T follicular helper cell (primary cell): ENCODE measurements around the gene FLYWCH2.
"Not testable (repeated sequence)": the region's sequence is repeated elsewhere in the genome, so short reads cannot be mapped to it uniquely, and the experiment has no call there.

ENCODE experiments used
- DNase-seq: peaks from one replicate; pipeline ENCODE4 v3.0.0-alpha.2; 2020; ENCODE audit warnings: low read depth

FLYWCH2 gene

DNA sequence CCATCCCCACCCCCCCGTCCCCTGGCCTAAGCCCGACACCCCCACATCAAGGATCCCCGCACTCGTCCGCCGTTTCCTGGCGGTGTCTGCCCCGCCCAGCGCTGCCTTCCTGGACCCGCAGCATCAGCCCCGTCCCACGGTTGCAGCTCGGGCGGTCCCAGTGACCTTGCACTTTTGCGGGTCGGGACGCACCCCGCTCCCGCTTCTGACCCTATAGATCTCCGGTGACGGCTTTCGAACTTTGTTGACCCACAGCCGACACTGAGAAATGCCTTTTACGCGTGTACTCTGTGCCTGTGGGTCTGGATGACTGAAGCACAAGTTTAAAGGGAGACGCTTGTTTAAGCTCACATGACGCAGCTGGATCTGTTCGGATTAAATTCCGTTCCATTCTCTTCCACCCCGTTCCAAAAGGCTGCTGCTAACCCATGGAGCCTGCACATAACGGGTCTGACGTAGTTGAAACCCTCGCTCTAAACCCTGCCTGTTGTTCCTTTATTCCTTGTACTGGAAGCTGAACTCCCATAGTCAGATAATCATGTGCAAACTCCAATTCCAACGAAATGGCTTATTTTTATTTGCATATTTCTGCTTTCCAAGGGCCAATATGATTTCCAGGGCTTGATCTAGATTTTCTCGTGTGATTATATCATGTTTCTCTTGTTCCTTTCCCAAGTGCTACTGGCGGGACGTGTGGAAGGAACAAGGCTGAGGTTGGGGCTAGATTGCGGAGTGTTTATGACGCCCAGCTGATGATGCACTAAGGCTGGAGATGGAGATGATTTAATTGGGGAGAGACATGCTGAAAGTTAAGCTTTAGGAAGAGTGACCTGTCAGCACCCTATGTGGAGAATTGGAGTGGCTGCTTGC is 29.6 kb downstream of the FLYWCH2 start:
- DNase-seq, result no peak

DNA sequence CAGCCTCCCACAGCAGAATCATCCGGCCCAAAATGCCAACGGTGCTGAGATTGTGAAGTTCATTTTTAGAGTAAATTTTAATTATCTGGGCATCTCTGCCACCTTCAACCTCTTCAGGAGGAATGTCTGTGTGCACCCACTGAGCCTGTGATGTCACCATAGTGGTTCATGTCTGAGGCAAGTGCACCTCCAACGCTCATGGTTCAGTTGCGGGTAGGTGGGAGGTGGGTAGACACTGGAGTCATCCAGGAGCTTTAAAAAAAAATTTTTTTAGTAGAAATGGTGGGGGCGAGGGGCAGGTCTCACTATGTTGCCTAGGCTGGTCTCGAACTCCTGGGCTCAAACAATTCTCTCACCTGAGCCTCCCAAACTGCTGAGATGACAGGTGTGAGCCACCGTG is 30.6 kb downstream of the FLYWCH2 start:
- DNase-seq, result no peak

- DNase-seq, result no peak
Observed at GRCh38 chr16:2914233-2914632, 31.2 kb downstream of the FLYWCH2 start.

DNA sequence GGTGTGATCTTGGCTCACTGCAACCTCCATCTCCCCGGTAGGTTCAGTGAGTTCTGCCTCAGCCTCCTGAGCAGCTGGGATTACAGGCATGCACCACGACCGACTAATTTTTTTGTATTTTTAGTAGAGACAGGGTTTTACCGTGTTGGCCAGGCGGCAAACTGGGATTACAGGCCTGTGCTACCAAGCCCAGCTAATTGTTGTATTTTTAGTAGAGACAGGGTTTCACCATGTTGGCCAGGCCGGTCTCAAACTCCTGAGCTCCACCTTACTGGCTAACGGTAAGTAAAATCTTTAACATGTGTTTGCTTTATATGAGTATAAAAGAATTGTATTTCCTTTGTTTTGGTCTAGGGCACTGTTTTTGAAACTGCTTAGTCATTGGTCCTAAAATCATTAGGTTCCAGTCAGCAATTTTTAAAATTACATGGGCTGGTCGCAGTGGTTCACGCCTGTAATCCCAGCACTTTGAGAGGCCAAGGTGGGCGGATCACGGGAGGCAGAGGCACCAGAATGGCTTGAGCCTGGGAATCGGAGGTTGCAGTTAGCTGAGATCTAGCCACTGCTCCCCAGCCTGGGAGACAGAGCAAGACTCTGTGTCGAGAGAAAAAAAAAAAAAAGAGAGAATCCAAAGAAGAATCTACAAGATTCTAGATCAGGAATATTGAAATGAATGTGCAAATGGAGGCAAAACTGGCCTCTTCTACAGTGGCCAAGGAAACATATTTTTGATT is 32.3 kb downstream of the FLYWCH2 start:
- DNase-seq, result no peak

DNA sequence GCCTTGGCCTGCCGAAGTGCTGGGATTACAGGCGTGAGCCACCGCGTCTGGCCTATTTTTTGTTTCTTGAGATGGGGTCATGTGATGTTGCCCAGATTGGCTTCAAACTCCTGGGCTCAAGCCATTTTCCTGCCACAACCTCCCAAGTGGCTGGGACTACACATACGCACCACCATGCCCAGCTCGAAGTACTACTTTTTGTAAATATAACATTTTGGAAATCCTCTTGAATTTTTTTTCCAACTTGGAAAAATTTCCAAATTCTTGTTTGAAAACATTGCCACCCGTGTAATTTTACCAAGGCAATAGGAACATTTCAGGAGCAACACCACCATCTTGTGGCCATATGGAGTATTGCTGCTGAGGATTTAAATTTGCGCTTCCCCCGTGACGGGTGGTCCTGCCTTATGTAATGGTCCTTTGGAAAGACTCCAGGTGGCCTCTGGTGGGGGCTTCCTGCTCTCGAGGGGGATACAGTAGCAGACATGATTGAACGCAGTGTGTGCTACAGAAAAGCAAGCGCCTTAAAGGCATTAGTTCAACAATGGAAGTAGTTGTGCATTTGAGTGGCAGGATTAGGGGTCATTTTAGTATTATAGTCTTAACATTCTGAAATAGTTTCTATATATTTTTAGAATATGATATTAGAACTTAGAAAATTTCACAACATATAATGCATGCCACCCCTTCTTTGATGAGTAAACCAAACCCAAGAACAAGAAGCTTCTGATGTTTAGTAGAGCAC is 36.7 kb downstream of the FLYWCH2 start:
- DNase-seq, result peak; percentile 45

- no peak for DNase-seq
Observed at GRCh38 chr16:2923481-2923880, 40.5 kb downstream of the FLYWCH2 start.

DNA sequence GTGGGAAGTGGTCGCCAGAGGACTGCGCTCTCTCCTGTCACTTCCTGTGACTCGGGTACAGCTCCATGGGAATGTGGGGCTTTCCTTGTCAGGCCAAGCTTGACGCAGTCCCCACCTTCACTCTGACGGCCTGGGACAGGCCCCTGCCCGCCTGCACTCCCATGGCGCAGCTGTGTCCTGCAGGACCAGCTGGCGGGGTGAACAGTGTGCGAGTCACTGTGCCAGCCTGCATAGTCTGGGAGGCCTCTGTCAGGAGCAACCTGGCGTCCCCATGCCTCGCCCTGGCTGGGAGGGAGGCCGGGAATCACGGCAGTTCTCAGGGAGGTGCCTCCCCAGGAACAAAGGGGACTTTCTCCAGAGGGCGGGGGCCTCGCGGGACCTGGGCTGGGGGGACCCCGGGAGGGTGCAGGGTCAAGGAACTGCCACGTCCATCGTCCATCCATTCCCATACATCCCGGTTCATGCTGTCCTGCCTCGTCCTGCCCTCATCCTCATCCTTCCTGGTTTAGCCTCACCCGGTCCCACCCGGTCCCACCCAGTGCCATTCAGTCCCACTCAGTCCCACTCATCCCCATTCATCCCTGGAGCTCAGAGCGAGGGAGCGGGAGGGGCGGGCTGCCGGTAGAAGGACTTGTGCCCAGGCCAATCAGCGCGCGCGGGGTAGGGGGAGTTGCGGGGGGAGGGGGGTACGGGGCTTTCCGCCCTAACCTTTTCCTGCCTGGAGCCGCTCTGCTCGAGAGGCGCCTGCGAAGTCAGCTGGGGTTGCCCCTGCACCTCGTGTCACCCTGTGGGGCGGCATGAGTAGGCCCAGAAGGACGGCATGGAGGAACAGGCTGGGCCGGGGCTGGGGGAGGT is 42.1 kb downstream of the FLYWCH2 start:
- DNase-seq, result no peak

GRCh38 chr16:2925951-2926649 is 43.1 kb downstream of the FLYWCH2 start:
- DNase-seq, result no peak

DNA sequence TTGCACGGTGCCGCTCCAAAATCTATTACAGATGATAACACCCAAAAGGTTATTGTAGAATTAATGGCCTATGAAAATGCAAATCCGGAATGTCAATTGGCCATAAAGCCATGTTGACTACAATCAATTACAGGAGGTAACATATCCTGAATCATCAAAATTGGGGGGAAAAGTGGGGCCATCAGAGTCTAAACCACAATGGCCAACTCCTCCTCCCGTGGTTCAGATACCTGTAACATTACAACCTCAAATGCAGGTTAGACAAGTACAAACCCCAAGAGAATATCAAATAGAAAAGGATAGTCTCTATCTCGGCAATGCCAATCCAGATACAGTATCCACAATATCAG is 43.6 kb downstream of the FLYWCH2 start:
- no peak for DNase-seq

DNA sequence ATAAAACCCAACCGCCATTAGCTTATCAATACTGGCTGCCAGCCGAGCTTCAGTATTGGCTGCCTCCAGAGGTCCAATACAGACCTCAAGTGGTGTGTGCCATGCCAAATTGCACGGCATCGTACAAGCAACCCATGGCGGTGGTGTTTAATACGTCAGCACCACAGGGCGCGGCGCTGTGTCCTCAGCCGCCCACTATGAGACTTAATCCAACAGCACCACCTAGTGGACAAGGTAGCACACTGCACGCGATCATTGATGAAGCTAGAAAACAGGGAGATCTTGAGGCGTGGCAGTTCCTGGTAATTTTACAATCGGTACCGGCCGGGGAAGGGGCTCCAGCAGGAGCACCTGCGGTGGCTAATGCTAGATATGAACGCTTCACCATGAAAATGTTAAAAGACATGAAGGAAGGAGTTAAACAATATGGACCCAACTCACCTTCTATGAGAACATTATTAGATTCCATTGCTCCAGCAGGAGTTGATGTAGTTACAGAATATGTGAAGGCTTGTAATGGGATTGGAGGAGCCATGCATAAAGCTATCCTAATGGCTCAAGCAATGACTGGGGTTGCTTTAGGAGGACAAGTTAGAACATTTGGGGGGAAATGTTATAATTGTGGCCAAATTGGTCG is 44.1 kb downstream of the FLYWCH2 start:
- peak; percentile 83 for DNase-seq

GRCh38 chr16:2928151-2928550 is 45.1 kb downstream of the FLYWCH2 start:
- not testable (repeated sequence) for DNase-seq

- no peak for DNase-seq
Observed at GRCh38 chr16:2928796-2929195, 45.8 kb downstream of the FLYWCH2 start.

DNA sequence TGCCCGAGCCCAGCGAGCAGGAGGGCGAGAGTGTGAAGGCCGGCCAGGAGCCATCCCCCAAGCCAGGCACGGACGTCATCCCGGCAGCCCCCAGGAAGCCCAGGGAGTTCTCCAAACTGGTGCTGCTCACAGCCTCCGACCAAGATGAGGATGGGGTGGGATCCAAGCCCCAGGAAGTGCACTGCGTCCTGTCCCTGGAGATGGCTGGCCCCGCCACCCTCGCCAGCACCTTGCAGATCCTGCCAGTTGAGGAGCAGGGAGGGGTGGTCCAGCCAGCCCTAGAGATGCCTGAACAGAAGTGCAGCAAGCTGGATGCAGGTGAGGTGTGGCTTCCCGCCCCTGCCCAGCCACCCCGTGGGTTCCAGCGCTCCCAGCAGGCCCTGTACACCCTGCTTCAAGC is 46.7 kb downstream of the FLYWCH2 start:
- no peak for DNase-seq

DNA sequence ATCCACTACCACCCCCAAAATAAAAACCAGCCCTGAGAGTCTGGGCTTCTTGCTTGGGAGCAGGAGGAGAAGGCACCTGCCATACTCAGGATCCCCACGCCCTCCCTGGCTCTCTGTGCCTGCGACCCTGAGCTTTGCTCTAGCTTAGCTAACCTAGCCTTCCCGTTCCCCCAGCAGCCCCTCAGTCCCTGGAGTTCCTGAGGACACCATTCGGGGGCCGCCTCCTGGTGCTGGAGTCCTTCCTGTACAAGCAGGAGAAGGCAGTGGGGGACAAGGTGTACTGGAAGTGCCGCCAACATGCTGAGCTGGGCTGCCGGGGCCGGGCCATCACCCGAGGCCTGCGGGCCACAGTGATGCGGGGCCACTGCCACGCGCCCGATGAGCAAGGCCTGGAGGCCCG is 47.2 kb downstream of the FLYWCH2 start:
- DNase-seq, result no peak

DNA sequence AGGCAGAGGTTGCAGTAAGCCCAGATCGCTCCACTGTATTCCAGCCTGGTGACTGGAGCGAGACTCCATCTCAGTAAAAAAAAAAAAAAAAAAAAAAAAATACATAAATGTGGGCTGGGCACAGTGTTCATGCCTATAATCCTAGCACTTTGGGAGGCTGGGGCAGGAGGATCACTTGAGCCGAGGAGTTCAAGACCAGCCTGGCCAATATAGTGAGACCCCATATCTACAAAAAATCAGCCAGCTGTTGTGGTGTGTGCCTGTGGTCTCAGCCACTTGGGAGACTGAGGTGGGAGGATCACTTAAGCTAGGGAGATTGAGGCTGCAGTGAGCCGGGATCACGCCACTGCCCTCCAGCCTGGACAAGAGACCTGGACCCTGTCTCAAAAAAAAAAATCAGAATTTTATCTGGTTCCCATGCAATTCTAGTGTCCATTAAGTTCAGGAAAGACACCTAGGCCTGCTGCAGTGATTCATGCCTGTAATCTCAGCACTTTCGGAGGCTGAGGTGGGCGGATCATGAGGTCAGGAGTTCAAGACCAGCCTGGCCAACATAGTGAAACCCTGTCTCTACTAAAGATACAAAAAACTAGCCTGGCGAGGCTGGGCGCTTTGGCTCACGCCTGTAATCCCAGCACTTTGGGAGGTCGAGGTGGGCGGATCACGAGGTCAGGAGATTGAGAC is 48.4 kb downstream of the FLYWCH2 start:
- DNase-seq, result not testable (repeated sequence)

DNA sequence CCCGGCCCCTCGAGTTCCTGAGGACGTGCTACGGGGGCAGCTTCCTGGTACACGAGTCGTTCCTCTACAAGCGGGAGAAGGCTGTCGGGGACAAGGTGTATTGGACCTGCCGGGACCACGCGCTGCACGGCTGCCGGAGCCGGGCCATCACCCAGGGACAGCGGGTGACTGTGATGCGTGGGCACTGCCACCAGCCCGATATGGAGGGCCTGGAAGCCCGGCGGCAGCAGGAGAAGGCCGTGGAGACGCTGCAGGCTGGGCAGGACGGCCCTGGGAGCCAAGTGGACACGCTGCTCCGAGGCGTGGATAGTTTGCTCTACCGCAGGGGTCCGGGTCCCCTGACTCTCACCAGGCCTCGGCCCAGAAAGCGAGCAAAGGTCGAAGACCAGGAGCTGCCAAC is 50.1 kb downstream of the FLYWCH2 start:
- no peak for DNase-seq

- no peak for DNase-seq
Observed at GRCh38 chr16:2933701-2934100, 50.7 kb downstream of the FLYWCH2 start.

GRCh38 chr16:2934450-2934849 is 51.4 kb downstream of the FLYWCH2 start:
- DNase-seq, result no peak

DNA sequence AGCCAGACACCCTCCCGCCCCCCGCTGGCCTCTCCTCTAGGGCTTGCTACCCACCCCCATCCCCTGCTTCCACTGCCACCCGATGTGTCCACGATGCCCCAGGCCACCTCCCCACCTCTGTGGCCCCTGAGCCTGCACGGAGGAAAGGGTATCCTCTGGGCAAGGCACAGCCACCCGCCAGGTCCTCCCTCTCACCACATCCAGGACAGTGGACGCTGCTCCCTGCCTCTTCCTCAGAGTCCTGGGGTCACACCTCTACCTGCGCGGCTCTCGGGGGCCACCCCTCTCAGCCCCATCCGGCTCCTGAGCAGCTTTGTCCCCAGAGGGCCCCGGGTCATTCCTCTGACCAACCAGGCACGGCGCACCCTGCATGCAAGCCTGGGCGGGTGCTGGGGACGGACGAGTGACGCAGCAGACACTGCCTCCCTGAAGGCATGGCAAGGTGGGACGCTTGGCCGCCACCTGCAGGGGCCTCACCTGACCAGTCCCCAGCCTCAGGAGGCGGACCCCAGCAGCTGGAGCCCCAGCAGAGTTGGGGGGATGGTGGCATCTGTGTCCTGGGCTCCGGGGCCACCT is 53.5 kb downstream of the FLYWCH2 start:
- DNase-seq, result no peak

DNA sequence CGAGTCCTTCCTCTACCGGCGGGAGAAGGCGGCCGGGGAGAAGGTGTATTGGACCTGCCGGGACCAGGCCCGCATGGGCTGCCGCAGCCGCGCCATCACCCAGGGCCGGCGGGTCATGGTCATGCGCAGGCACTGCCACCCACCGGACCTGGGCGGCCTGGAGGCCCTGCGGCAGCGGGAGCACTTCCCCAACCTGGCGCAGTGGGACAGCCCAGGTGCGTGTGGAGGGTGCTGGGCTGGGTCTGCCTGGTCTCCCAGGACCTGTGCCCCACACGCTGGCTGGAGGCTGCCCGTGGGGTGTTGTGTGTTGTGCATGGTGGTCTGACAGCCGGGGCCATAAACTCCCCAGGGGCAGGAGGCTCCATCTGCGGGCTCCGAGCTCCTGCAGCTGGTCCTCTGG is 54.2 kb downstream of the FLYWCH2 start:
- DNase-seq, result no peak
